ENCODE results near the gene TULP4. TPM values are rescaled to one million over a fixed set of nuclear protein-coding genes. Genes with fewer than 3 reads are reported as not detected.

The TULP4 gene
- polyA plus RNA-seq, 3 donors: 6.5 to 10.6 (median 7.9) TPM

DNA sequence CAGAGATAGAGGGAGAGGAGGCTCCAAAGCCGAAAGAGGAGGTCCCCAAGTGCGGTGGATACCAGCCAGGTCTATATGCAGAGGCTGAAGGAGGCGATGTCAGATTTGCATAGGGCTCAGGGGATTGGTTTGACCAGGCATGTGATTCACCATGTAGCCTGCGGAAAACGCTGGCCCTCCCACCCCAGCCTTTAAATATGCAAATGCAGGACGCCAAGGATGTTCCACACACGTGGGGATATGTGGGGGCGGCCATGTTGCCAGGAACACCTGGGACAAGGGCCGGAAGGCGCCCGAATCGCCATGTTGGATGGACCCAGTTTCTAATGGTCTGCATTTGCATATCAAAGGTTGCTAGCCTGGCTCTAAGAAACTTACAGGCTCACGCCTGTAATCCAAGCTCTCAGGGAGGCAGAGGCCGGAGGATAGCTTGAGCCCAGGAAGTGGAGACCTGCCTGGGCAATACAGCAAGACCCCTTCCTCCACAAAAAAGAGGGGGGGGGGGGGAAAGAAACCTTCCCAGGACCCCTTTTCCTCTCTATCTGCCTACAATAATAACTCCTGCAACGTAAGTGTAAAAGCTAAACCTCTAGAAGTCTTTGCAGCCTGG is 110.5 kb downstream of the TULP4 start:
- no peaks in the 10 kb centered on the region for H3K4me1 ChIP-seq (ENCODE audit: control insufficient read depth in 1 of 2, insufficient read depth in 2 of 2, low read length in 2 of 2)
- WGBS (ENCODE audit: insufficient coverage): 99% methylated on average over 10 of the region's 15 CpGs
- no peak overlapping the region for H3K4me3 ChIP-seq (replicated peaks in 1 of 3; ENCODE audit: low read depth in 2 of 3, low read length in 3 of 3)
- Mint-ChIP-seq H3K9me3 (peaks cover 13 to 22% (median 16%) of the 10 kb centered on the region in 7 donors), H3K4me1 (peaks cover 2% of the 10 kb centered on the region), H3K4me3 (no peak overlapping the region), H3K36me3 (peaks cover 0 to 13% of the 10 kb centered on the region in 2 donors), H3K27me3 (ENCODE audit: low read depth in 3 of 3) (peaks cover 0 to 2% (median 0%) of the 10 kb centered on the region in 3 donors), H3K27ac (no peak overlapping the region)
- peaks cover 6 to 23% of the 10 kb centered on the region in 2 donors for H3K9me3 ChIP-seq (replicated peaks in 1 of 2; ENCODE audit: control insufficient read depth in 1 of 2, insufficient read depth in 1 of 2, low read length in 2 of 2)
- H2AFZ ChIP-seq (ENCODE audit: insufficient read depth, low read depth, low read length, poor library complexity, severe bottlenecking): no peak overlapping the region
- no peaks in the 10 kb centered on the region for H4K20me1 ChIP-seq (ENCODE audit: insufficient read depth, low read length)
- H3K27me3 ChIP-seq (ENCODE audit: control insufficient read depth in 2 of 2, insufficient read depth in 2 of 2, low read length in 2 of 2): no peaks in the 10 kb centered on the region
- no peak for DNase-seq
- no peak overlapping the region for H3K4me2 ChIP-seq (replicated peaks; ENCODE audit: extremely low read depth, low read length, poor library complexity, severe bottlenecking)
- intact Hi-C loops (cut with micrococcal nuclease): no loop called here
- no peaks in the 10 kb centered on the region for H3K36me3 ChIP-seq (replicated peaks in 1 of 2; ENCODE audit: control insufficient read depth in 1 of 2, insufficient read depth in 2 of 2, low read length in 2 of 2)
- no peaks in the 10 kb centered on the region for H3K79me2 ChIP-seq (ENCODE audit: insufficient read depth, low read length)
- no peak overlapping the region for H3K9ac ChIP-seq (ENCODE audit: insufficient read depth, low read length, poor library complexity, severe bottlenecking)
- no peak overlapping the region for H3K27ac ChIP-seq (ENCODE audit: low read depth in 1 of 2, low read length in 2 of 2)
- TF ChIP-seq, protein P1, sequence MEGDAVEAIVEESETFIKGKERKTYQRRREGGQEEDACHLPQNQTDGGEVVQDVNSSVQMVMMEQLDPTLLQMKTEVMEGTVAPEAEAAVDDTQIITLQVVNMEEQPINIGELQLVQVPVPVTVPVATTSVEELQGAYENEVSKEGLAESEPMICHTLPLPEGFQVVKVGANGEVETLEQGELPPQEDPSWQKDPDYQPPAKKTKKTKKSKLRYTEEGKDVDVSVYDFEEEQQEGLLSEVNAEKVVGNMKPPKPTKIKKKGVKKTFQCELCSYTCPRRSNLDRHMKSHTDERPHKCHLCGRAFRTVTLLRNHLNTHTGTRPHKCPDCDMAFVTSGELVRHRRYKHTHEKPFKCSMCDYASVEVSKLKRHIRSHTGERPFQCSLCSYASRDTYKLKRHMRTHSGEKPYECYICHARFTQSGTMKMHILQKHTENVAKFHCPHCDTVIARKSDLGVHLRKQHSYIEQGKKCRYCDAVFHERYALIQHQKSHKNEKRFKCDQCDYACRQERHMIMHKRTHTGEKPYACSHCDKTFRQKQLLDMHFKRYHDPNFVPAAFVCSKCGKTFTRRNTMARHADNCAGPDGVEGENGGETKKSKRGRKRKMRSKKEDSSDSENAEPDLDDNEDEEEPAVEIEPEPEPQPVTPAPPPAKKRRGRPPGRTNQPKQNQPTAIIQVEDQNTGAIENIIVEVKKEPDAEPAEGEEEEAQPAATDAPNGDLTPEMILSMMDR (IDR thresholded peaks at IDR 0.05): no peak

DNA sequence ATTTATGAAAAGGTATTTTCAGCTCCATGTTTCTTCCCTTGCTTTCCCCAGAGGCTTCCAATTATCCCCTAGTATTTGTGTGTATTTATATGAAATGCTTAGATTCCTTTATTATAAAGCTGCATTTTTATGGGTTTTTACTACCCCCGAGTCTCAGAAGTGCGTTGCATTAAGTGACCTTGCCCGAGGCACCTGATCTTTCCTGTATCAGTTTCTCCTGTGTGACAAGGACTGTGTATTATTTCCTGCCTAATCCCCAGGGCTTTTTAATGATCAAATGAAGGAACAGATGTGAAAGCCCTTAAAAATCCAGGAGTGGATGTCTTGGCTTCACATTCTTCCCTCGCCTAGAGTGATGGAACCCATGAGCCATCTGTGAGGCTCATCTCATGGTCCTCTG is 118.8 kb downstream of the TULP4 start:
- Histone ChIP-seq H3K36me3 (replicated peaks in 1 of 2; ENCODE audit: control insufficient read depth in 1 of 2, insufficient read depth in 2 of 2, low read length in 2 of 2) (peaks cover 2 to 24% of the 10 kb centered on the region in 2 donors), H3K79me2 (ENCODE audit: insufficient read depth, low read length) (no peaks in the 10 kb centered on the region), H3K27ac (ENCODE audit: low read depth in 1 of 2, low read length in 2 of 2) (no peak overlapping the region), H2AFZ (ENCODE audit: insufficient read depth, low read depth, low read length, poor library complexity, severe bottlenecking) (no peak overlapping the region), H3K4me2 (replicated peaks; ENCODE audit: extremely low read depth, low read length, poor library complexity, severe bottlenecking) (no peak overlapping the region), H4K20me1 (ENCODE audit: insufficient read depth, low read length) (no peaks in the 10 kb centered on the region), H3K27me3 (ENCODE audit: control insufficient read depth in 2 of 2, insufficient read depth in 2 of 2, low read length in 2 of 2) (no peaks in the 10 kb centered on the region), H3K4me3 (replicated peaks in 1 of 3; ENCODE audit: low read depth in 2 of 3, low read length in 3 of 3) (no peak overlapping the region), H3K9me3 (replicated peaks in 1 of 2; ENCODE audit: control insufficient read depth in 1 of 2, insufficient read depth in 1 of 2, low read length in 2 of 2) (no peaks in the 10 kb centered on the region), H3K4me1 (ENCODE audit: control insufficient read depth in 1 of 2, insufficient read depth in 2 of 2, low read length in 2 of 2) (no peaks in the 10 kb centered on the region), H3K9ac (ENCODE audit: insufficient read depth, low read length, poor library complexity, severe bottlenecking) (no peak overlapping the region)
- H3K36me3 Mint-ChIP-seq: peaks cover 25 to 39% of the 10 kb centered on the region in 2 donors
- intact Hi-C loops (cut with micrococcal nuclease): no loop called here
- TF ChIP-seq, protein P1 (IDR thresholded peaks at IDR 0.05): no peak
- no peak overlapping the region for H3K27ac Mint-ChIP-seq
- no peak overlapping the region for H3K4me3 Mint-ChIP-seq
- DNase-seq: no peak
- 100% methylated on average over 2 of the region's 4 CpGs for WGBS (ENCODE audit: insufficient coverage)
- H3K27me3 Mint-ChIP-seq (ENCODE audit: low read depth in 3 of 3): peaks cover 0 to 1% (median 0%) of the 10 kb centered on the region in 3 donors
- H3K9me3 Mint-ChIP-seq: peaks cover 0 to 2% (median 0%) of the 10 kb centered on the region in 7 donors
- no peaks in the 10 kb centered on the region for H3K4me1 Mint-ChIP-seq
